K562 (cell line): ENCODE results near the gene GPR142. TPM values are rescaled to one million over a fixed set of nuclear protein-coding genes. Genes with fewer than 3 reads are reported as not detected.
A peak's percentile ranks its signal among the peaks of the same experiment; 100 is the strongest.

ENCODE experiments used
- FOXO4 ChIP-seq: fragments of 450-650 bp; formaldehyde crosslinking; IDR thresholded peaks from 2 replicates; pipeline ENCODE4 v1.4.0; 2020; ENCODE audit warnings: mild to moderate bottlenecking, moderate library complexity
- LARP7 ChIP-seq: fragments of 450-650 bp; IDR thresholded peaks from 2 replicates; pipeline ENCODE4 v1.6.1; 2016
- MCM7 ChIP-seq, 2 experiments: fragments of 450-650 bp; IDR thresholded peaks; 2 replicates each; pipeline ENCODE4 v1.6.1; 2016 to 2018
- MXI1 ChIP-seq: IDR thresholded peaks from 2 replicates; pipeline ENCODE4 v1.6.1; 2011; ENCODE audit warnings: low read depth, mild to moderate bottlenecking, improper control_type of control experiment, low read length
- RFX5 ChIP-seq: IDR thresholded peaks from 2 replicates; pipeline ENCODE4 v1.6.1; 2011; ENCODE audit warnings: low read depth, mild to moderate bottlenecking, improper control_type of control experiment, low read length
- RREB1 ChIP-seq: fragments of 250-450 bp; sonication (Bioruptor Pico); IDR thresholded peaks from 2 replicates; pipeline ENCODE4 v1.4.0; 2020
- THRAP3 ChIP-seq: fragments of 450-650 bp; IDR thresholded peaks from 2 replicates; pipeline ENCODE4 v1.6.1; 2016; ENCODE audit warnings: mild to moderate bottlenecking, inconsistent platforms, borderline replicate concordance
- polyA plus RNA-seq, 8 experiments: library from polyadenylated mRNA; depleted of rRNA in 4 of 8; stranded (reverse) in 5 of 8; unstranded in 3 of 8; fragments of >200 nt; fragmentation: Nextera tagmentation in 2 of 8; fragmentation: Illumina TruSeq in 1 of 8; extraction: Ambion mirVana in 2 of 8; extraction: Trizol in 1 of 8; gene quantifications; 2 replicates each; pipeline versions ENCODE4 v1.2.1 to v1.2.3, GENCODE V29; 2011 to 2014; ENCODE audit warnings: inconsistent platforms in 1 of 8, missing spikeins in 1 of 8
- total RNA-seq, 7 experiments: library from RNA; depleted of rRNA in 6 of 7; stranded (reverse); fragments of >200 nt in 6 of 7; fragmentation: Illumina TruSeq in 2 of 7; extraction: Trizol in 2 of 7; gene quantifications; 2 replicates each; pipeline versions ENCODE4 v1.2.1 to v1.2.3, GENCODE V29; 2011 to 2021; ENCODE audit warnings: low replicate concordance in 1 of 7
- TF ChIP-seq, protein P1 (sequence below): sonication (generic); IDR thresholded peaks from 2 replicates; pipeline ENCODE4 v1.6.1; 2016
- TF ChIP-seq, protein P2 (sequence below): fragments of 200-800 bp; sonication (Bioruptor generic); IDR thresholded peaks from 2 replicates; pipeline ENCODE4 v1.6.1; 2016; ENCODE audit warnings: missing genetic modification characterization, missing compliant biosample characterization
- TF ChIP-seq, protein P3 (sequence below): fragments of 250-450 bp; sonication (Bioruptor Pico); IDR thresholded peaks from 2 replicates; pipeline ENCODE4 v1.5.1; 2021; ENCODE audit warnings: mild to moderate bottlenecking

GPR142 gene
- total and polyA plus RNA-seq, 9 of the 15 experiments (the other 6 are each of a cell fraction or from before 2014, with no cell fraction given): not detected

DNA sequence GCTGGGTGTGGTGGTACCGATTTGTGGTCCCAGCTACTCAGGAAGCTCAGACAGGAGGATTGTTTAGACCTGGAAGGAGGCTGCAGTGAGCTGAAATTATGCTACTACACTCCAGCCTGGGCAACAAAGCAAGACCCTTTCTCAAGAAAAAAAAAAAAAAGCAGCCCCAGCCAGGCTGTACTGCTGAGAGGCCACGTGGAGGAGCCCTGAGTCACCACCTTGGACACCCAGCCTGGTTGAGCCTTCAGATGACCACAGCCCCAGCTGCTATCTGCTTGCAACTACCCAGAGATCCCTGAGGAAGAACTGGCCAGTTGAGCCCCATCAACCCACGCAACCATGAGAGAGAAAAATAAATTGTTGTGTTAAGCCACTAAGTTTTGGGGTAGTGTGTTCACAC, 41.0 kb downstream of the GPR142 start (continued):
- TF ChIP-seq, protein P1, sequence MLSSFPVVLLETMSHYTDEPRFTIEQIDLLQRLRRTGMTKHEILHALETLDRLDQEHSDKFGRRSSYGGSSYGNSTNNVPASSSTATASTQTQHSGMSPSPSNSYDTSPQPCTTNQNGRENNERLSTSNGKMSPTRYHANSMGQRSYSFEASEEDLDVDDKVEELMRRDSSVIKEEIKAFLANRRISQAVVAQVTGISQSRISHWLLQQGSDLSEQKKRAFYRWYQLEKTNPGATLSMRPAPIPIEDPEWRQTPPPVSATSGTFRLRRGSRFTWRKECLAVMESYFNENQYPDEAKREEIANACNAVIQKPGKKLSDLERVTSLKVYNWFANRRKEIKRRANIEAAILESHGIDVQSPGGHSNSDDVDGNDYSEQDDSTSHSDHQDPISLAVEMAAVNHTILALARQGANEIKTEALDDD: peak; percentile 65; the same call in 1 of the 2 replicates
- TF ChIP-seq MXI1 (no peak), RFX5 (no peak), MCM7 (IDR thresholded peaks at IDR 0.05) (no peak), FOXO4 (CRISPR knock-in tag) (no peak), LARP7 (no peak), THRAP3 (no peak), RREB1 (no peak)
- TF ChIP-seq, protein P2, sequence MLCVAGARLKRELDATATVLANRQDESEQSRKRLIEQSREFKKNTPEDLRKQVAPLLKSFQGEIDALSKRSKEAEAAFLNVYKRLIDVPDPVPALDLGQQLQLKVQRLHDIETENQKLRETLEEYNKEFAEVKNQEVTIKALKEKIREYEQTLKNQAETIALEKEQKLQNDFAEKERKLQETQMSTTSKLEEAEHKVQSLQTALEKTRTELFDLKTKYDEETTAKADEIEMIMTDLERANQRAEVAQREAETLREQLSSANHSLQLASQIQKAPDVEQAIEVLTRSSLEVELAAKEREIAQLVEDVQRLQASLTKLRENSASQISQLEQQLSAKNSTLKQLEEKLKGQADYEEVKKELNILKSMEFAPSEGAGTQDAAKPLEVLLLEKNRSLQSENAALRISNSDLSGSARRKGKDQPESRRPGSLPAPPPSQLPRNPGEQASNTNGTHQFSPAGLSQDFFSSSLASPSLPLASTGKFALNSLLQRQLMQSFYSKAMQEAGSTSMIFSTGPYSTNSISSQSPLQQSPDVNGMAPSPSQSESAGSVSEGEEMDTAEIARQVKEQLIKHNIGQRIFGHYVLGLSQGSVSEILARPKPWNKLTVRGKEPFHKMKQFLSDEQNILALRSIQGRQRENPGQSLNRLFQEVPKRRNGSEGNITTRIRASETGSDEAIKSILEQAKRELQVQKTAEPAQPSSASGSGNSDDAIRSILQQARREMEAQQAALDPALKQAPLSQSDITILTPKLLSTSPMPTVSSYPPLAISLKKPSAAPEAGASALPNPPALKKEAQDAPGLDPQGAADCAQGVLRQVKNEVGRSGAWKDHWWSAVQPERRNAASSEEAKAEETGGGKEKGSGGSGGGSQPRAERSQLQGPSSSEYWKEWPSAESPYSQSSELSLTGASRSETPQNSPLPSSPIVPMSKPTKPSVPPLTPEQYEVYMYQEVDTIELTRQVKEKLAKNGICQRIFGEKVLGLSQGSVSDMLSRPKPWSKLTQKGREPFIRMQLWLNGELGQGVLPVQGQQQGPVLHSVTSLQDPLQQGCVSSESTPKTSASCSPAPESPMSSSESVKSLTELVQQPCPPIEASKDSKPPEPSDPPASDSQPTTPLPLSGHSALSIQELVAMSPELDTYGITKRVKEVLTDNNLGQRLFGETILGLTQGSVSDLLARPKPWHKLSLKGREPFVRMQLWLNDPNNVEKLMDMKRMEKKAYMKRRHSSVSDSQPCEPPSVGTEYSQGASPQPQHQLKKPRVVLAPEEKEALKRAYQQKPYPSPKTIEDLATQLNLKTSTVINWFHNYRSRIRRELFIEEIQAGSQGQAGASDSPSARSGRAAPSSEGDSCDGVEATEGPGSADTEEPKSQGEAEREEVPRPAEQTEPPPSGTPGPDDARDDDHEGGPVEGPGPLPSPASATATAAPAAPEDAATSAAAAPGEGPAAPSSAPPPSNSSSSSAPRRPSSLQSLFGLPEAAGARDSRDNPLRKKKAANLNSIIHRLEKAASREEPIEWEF (CRISPR knock-in tag): no peak
- TF ChIP-seq, protein P3, sequence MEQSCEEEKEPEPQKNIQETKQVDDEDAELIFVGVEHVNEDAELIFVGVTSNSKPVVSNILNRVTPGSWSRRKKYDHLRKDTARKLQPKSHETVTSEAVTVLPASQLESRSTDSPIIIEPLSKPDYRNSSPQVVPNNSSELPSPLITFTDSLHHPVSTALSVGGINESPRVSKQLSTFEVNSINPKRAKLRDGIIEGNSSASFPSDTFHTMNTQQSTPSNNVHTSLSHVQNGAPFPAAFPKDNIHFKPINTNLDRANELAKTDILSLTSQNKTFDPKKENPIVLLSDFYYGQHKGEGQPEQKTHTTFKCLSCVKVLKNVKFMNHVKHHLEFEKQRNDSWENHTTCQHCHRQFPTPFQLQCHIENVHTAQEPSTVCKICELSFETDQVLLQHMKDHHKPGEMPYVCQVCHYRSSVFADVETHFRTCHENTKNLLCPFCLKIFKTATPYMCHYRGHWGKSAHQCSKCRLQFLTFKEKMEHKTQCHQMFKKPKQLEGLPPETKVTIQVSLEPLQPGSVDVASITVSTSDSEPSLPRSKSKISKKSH (CRISPR knock-in tag): no peak
